GM12878 (cell line): ENCODE measurements around the gene PPP1R13L. TPM values are rescaled to one million over a fixed set of nuclear protein-coding genes. Genes with fewer than 3 reads are reported as not detected.

Experiments
- ATAC-seq: fragments of 200-7000 bp; cut with Tn5 transposase; 3 replicates; pipeline ENCODE4 v1.9.1; 2020; ENCODE audit warnings: mild to moderate bottlenecking, moderate library complexity
- BruUV-seq: library from RNA; stranded (reverse); fragments of 400-500 nt; replicated peaks from 2 replicates; lab custom pipeline; 2021; lab: Mats Ljungman, UMichigan
- CTCF ChIA-PET: fragments of 300-600 bp; sonication (Branson Sonifier 250); formaldehyde crosslinking; extraction: SDS; loops from one replicate; lab custom pipeline; 2021; ENCODE audit warnings: inconsistent platforms; lab: Yijun Ruan, JAX
- POLR2A ChIA-PET: fragments of 350-600 bp; formaldehyde crosslinking; extraction: SDS; loops from one replicate; lab custom pipeline; 2021; ENCODE audit warnings: inconsistent platforms; lab: Charles Lee
- RAD21 ChIA-PET: fragments of 300-600 bp; sonication (Branson Sonifier 250); formaldehyde crosslinking; loops from one replicate; lab custom pipeline; 2023; ENCODE audit warnings: antibody characterized with exemption; ENCODE audit not compliant: unreplicated experiment; lab: Charles Lee
- SMC1A ChIA-PET: fragments of 300-600 bp; sonication (Branson Sonifier 250); formaldehyde crosslinking; loops from one replicate; lab custom pipeline; 2023; ENCODE audit not compliant: unreplicated experiment, uncharacterized antibody; lab: Charles Lee
- DNase-seq: peaks from one replicate; pipeline ENCODE4 v3.0.0-alpha.2; 2011; ENCODE audit warnings: low read depth, low spot score
- FAIRE-seq: peaks from 3 replicates; lab custom pipeline; 2011; peaks lifted over from hg19 to GRCh38; lab: Jason Lieb, UNC
- H2AFZ ChIP-seq: 2 replicates; pipeline ENCODE4 v1.6.0; 2011; ENCODE audit warnings: low read depth, low read length, control low read depth; ENCODE audit not compliant: control insufficient read depth
- H3K27ac ChIP-seq: 2 replicates; pipeline ENCODE4 v1.5.1; 2011; ENCODE audit warnings: control low read depth; ENCODE audit not compliant: control insufficient read depth, insufficient read depth
- H3K27me3 ChIP-seq, 2 experiments: replicated peaks in 1 of 2; 2 replicates each; pipeline versions ENCODE4 v1.6.0 to v1.6.1; 2011; ENCODE audit warnings: low read length in 1 of 2; ENCODE audit not compliant: control insufficient read depth in 2 of 2, insufficient read depth in 2 of 2
- H3K36me3 ChIP-seq, 2 experiments: 2 replicates each; pipeline ENCODE4 v1.5.1; 2011; ENCODE audit warnings: low read length in 1 of 2; ENCODE audit not compliant: control insufficient read depth in 2 of 2, insufficient read depth in 2 of 2
- H3K4me1 ChIP-seq: 2 replicates; pipeline ENCODE4 v1.6.1; 2011; ENCODE audit warnings: mild to moderate bottlenecking, low read length, moderate library complexity, mixed read lengths; ENCODE audit not compliant: control insufficient read depth, insufficient read depth
- H3K4me2 ChIP-seq: 2 replicates; pipeline ENCODE4 v1.6.0; 2011; ENCODE audit warnings: control low read depth; ENCODE audit not compliant: control insufficient read depth, insufficient read depth
- H3K4me3 ChIP-seq: fragments of 200-600 bp; sonication (generic); 2 replicates; pipeline ENCODE4 v1.5.1; 2016
- H3K79me2 ChIP-seq: 2 replicates; pipeline ENCODE4 v1.6.0; 2011; ENCODE audit warnings: low read length; ENCODE audit not compliant: control insufficient read depth, insufficient read depth
- H3K9ac ChIP-seq: 2 replicates; pipeline ENCODE4 v1.8.0; 2011; ENCODE audit warnings: low read length, control low read depth, mixed read lengths; ENCODE audit not compliant: control insufficient read depth, insufficient read depth
- H3K9me3 ChIP-seq: replicated peaks from 3 replicates; pipeline ENCODE4 v1.5.1; 2011; ENCODE audit warnings: mild to moderate bottlenecking, low read length; ENCODE audit not compliant: control insufficient read depth, insufficient read depth
- H4K20me1 ChIP-seq: 2 replicates; pipeline ENCODE4 v1.6.0; 2011; ENCODE audit not compliant: control insufficient read depth, insufficient read depth
- MLLT1 ChIP-seq: fragments of 450-650 bp; IDR thresholded peaks from 2 replicates; pipeline ENCODE4 v1.6.1; 2016; ENCODE audit warnings: mild to moderate bottlenecking
- MYC ChIP-seq: IDR thresholded peaks from 2 replicates; pipeline ENCODE4 v1.6.1; 2011; ENCODE audit warnings: mild to moderate bottlenecking, low read length, moderate library complexity, inconsistent platforms; ENCODE audit not compliant: insufficient read depth, insufficient replicate concordance, insufficient read length, severe bottlenecking
- PKNOX1 ChIP-seq: fragments of 450-650 bp; IDR thresholded peaks from 2 replicates; pipeline ENCODE4 v1.6.1; 2016; ENCODE audit warnings: mild to moderate bottlenecking
- SMAD5 ChIP-seq: IDR thresholded peaks from 2 replicates; pipeline ENCODE4 v1.6.1; 2016; ENCODE audit warnings: antibody characterized with exemption, low read depth
- WGBS: methylation state at CpG from one replicate; pipeline ENCODE4 v1.1.6; 2016; ENCODE audit warnings: low lambda C conversion rate; ENCODE audit not compliant: insufficient replicate concordance, insufficient coverage; ENCODE audit errors: missing lambda C conversion rate; 5-methylcytosine and 5-hydroxymethylcytosine counted together
- in situ Hi-C: fragments of 300-500 bp; cut with MboI; formaldehyde crosslinking; loops from 9 replicates; pipeline ENCODE4 v1.14.3; 2018; ENCODE audit warnings: mixed read lengths
- intact Hi-C: fragments of 100-400 bp; cut with micrococcal nuclease; formaldehyde crosslinking; loops from one replicate; pipeline ENCODE4 v1.14.2; 2022; ENCODE audit not compliant: unreplicated experiment
- polyA plus RNA-seq, 11 experiments: library from polyadenylated mRNA; depleted of rRNA in 4 of 11; unstranded in 6 of 11; stranded (reverse) in 5 of 11; fragments of >200 nt; fragmentation: Nextera tagmentation in 4 of 11; fragmentation: Illumina TruSeq in 1 of 11; extraction: Ambion mirVana in 4 of 11; extraction: Trizol in 1 of 11; gene quantifications; 1 replicate in 1 of 11; 2 replicates in 10 of 11; pipeline versions ENCODE4 v1.2.1 to v1.2.3, GENCODE V29; 2011 to 2016; ENCODE audit warnings: inconsistent platforms in 2 of 11, missing spikeins in 2 of 11, low read depth in 1 of 11
- total RNA-seq, 4 experiments: library from RNA; depleted of rRNA in 3 of 4; stranded (reverse); fragments of >200 nt in 3 of 4; fragmentation: Illumina TruSeq in 1 of 4; extraction: Trizol in 1 of 4; gene quantifications; 2 replicates each; pipeline versions ENCODE4 v1.2.1 to v1.2.3, GENCODE V29; 2013 to 2021

Gene PPP1R13L
- total and polyA plus RNA-seq, 10 of the 15 experiments (the other 5 are each of a cell fraction or from before 2014, with no cell fraction given), result 0.40 to 10.0 (median 2.5) TPM

- no peak for TF ChIP-seq MYC
- TF ChIP-seq, all 136 proteins: peak for 0
Observed at GRCh38 chr19:45442408-45442777, 37.5 kb upstream of the PPP1R13L start (continued).

- intact Hi-C loops, result loop anchor here (5.0 kb wide), 1 partner anchor 201 kb away; no protein-coding TSS in a partner anchor
- ATAC-seq (no peak), DNase-seq (no peak), FAIRE-seq (no peak)
- H4K20me1 ChIP-seq, result no peaks in the 10 kb centered on the region
- no peaks in the 10 kb centered on the region for H3K27me3 ChIP-seq
- CTCF ChIA-PET, result interaction anchor here (0.7 to 6.6 kb wide), 8 partner anchors 12 to 197 kb away, joined by 3 to 385 read pairs (median 46); partner anchors contain the start of genes FOSB and PPP1R13L
- POLR2A ChIA-PET, result interaction anchor here (0.9 to 2.6 kb wide), 4 partner anchors 28 to 202 kb away, joined by 4 to 17 read pairs (median 8); no protein-coding TSS in a partner anchor
- H3K27ac ChIP-seq, result no peak overlapping the region
- no peak overlapping the region for H3K4me3 ChIP-seq
- H3K79me2 ChIP-seq, result no peaks in the 10 kb centered on the region
- H3K36me3 ChIP-seq, result no peaks in the 10 kb centered on the region
- H3K4me1 ChIP-seq, result peaks cover 23% of the 10 kb centered on the region
- no peak overlapping the region for H3K9ac ChIP-seq
- no peak overlapping the region for H3K4me2 ChIP-seq
- in situ Hi-C loops, result loop anchor here (5.0 kb wide), 1 partner anchor 36 kb away; no protein-coding TSS in a partner anchor
- BruUV-seq, result no TSS peak
- no peaks in the 10 kb centered on the region for H3K9me3 ChIP-seq
- SMC1A ChIA-PET, result interaction anchor here (1.0 to 6.0 kb wide), 2 partner anchors 9 to 38 kb away, joined by 3 to 145 read pairs; no protein-coding TSS in a partner anchor
- TF ChIP-seq MLLT1, result 0 out of 2 replicates have a peak, but pooled peaks have one; percentile 35
- TF ChIP-seq SMAD5, result no peak
- 0 out of 2 replicates have a peak, but pooled peaks have one; percentile 48 for TF ChIP-seq PKNOX1
- WGBS, result 84% methylated on average over 9 of the region's 9 CpGs
- RAD21 ChIA-PET, result interaction anchor here (1.0 to 3.5 kb wide), 5 partner anchors 27 to 201 kb away, joined by 3 to 206 read pairs (median 38); partner anchors contain the start of gene FOSB
- H2AFZ ChIP-seq, result 0 out of 2 replicates have a peak overlapping the region, but pooled peaks have one; percentile 9
Observed at GRCh38 chr19:45440873-45441654, 36.2 kb upstream of the PPP1R13L start.
